Measurements from ENCODE around the gene PTGFRN. TPM values are rescaled to one million over a fixed set of nuclear protein-coding genes. Genes with fewer than 3 reads are reported as not detected.

PTGFRN gene
- total RNA-seq, 1 experiment from 2014 or later, result 60.6 TPM

- intact Hi-C loops (cut with micrococcal nuclease), result no loop called here
- Histone ChIP-seq H3K4me3 (replicated peaks in 1 of 2; ENCODE audit: low read depth in 1 of 2, low read length in 2 of 2) (no peak overlapping the region), H2AFZ (ENCODE audit: low read depth, low read length, poor library complexity, severe bottlenecking) (no peak overlapping the region), H3K4me1 (ENCODE audit: control insufficient read depth in 1 of 2, insufficient read depth in 2 of 2, low read length in 2 of 2) (peaks cover 5 to 22% of the 10 kb centered on the region in 2 experiments; a peak in 3 of 4 replicates), H3K9ac (ENCODE audit: low read length) (no peak overlapping the region), H3K27me3 (ENCODE audit: insufficient read depth, low read length) (no peaks in the 10 kb centered on the region), H3K27ac (ENCODE audit: low read depth, low read length) (no peak overlapping the region), H4K20me1 (ENCODE audit: insufficient read depth) (no peaks in the 10 kb centered on the region), H3K9me2 (ENCODE audit: insufficient read depth) (no peaks in the 10 kb centered on the region), H3K9me3 (ENCODE audit: control insufficient read depth in 1 of 2, insufficient read depth in 1 of 2, low read depth in 1 of 2, low read length in 2 of 2) (no peaks in the 10 kb centered on the region), H3K36me3 (ENCODE audit: control insufficient read depth in 1 of 2, insufficient read depth in 2 of 2, low read length in 2 of 2) (no peaks in the 10 kb centered on the region), H3K4me2 (ENCODE audit: low read length) (no peak overlapping the region), H3K79me2 (ENCODE audit: insufficient read depth, low read length) (peaks cover 79% of the 10 kb centered on the region)
- ATAC-seq (no peak), DNase-seq (ENCODE audit: low read depth, low spot score) (no peak)
- ChIA-PET POLR2A (no interaction called here), CTCF (no interaction called here), RAD21 (ENCODE audit: low non-redundant PET in 1 of 2, low total read pairs in 2 of 2, uncharacterized antibody in 2 of 2, unreplicated experiment in 2 of 2) (no interaction called here)
- no peak for TF ChIP-seq REST (IDR thresholded peaks at IDR 0.05; ENCODE audit: low read depth)
- no peak for TF ChIP-seq RAD21 (IDR thresholded peaks at IDR 0.05; ENCODE audit: low read depth)
- no peak for TF ChIP-seq SIN3A (IDR thresholded peaks at IDR 0.05; ENCODE audit: low read depth)
- TF ChIP-seq YY1 (IDR thresholded peaks at IDR 0.05; ENCODE audit: extremely low read depth, insufficient replicate concordance, low read depth, low read length), result no peak
- no peak for TF ChIP-seq ZNF274 (IDR thresholded peaks at IDR 0.05; ENCODE audit: low read depth, low read length)
- TF ChIP-seq, protein P1, sequence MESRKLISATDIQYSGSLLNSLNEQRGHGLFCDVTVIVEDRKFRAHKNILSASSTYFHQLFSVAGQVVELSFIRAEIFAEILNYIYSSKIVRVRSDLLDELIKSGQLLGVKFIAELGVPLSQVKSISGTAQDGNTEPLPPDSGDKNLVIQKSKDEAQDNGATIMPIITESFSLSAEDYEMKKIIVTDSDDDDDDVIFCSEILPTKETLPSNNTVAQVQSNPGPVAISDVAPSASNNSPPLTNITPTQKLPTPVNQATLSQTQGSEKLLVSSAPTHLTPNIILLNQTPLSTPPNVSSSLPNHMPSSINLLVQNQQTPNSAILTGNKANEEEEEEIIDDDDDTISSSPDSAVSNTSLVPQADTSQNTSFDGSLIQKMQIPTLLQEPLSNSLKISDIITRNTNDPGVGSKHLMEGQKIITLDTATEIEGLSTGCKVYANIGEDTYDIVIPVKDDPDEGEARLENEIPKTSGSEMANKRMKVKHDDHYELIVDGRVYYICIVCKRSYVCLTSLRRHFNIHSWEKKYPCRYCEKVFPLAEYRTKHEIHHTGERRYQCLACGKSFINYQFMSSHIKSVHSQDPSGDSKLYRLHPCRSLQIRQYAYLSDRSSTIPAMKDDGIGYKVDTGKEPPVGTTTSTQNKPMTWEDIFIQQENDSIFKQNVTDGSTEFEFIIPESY (IDR thresholded peaks at IDR 0.05; ENCODE audit: extremely low read depth, insufficient replicate concordance, low read length), result no peak
- TF ChIP-seq ZFX (IDR thresholded peaks at IDR 0.05), result no peak
- no peak for TF ChIP-seq ATF3 (IDR thresholded peaks at IDR 0.05)
- no peak for TF ChIP-seq CBX3 (IDR thresholded peaks at IDR 0.05; ENCODE audit: low read depth)
- no peak for TF ChIP-seq POLR2AphosphoS5 (IDR thresholded peaks at IDR 0.05; ENCODE audit: low read depth, low read length)
- TF ChIP-seq POLR2A (IDR thresholded peaks at IDR 0.05; ENCODE audit: borderline replicate concordance, extremely low read depth, insufficient read depth, insufficient read length), result no peak
- no peak for TF ChIP-seq SP1 (IDR thresholded peaks at IDR 0.05; ENCODE audit: low read depth)
- TF ChIP-seq ELF1 (IDR thresholded peaks at IDR 0.05; ENCODE audit: borderline replicate concordance, low read depth), result no peak
- TF ChIP-seq, protein P2, sequence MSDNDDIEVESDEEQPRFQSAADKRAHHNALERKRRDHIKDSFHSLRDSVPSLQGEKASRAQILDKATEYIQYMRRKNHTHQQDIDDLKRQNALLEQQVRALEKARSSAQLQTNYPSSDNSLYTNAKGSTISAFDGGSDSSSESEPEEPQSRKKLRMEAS (IDR thresholded peaks at IDR 0.05), result no peak
- no peak for TF ChIP-seq JUND (IDR thresholded peaks at IDR 0.05)
- TF ChIP-seq TCF7L2 (IDR thresholded peaks at IDR 0.05; ENCODE audit: borderline replicate concordance, extremely low read depth, insufficient read depth, insufficient read length), result no peak
- TF ChIP-seq, protein P3, sequence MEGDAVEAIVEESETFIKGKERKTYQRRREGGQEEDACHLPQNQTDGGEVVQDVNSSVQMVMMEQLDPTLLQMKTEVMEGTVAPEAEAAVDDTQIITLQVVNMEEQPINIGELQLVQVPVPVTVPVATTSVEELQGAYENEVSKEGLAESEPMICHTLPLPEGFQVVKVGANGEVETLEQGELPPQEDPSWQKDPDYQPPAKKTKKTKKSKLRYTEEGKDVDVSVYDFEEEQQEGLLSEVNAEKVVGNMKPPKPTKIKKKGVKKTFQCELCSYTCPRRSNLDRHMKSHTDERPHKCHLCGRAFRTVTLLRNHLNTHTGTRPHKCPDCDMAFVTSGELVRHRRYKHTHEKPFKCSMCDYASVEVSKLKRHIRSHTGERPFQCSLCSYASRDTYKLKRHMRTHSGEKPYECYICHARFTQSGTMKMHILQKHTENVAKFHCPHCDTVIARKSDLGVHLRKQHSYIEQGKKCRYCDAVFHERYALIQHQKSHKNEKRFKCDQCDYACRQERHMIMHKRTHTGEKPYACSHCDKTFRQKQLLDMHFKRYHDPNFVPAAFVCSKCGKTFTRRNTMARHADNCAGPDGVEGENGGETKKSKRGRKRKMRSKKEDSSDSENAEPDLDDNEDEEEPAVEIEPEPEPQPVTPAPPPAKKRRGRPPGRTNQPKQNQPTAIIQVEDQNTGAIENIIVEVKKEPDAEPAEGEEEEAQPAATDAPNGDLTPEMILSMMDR (IDR thresholded peaks at IDR 0.05 in 2 of 3, conservative IDR thresholded peaks at IDR 0.05 in 1 of 3; ENCODE audit: borderline replicate concordance in 1 of 3, insufficient read depth in 1 of 3, low read depth in 2 of 3, low read length in 2 of 3), result no peak
- TF ChIP-seq EZH2phosphoT487 (IDR thresholded peaks at IDR 0.05; ENCODE audit: borderline replicate concordance), result no peak
- TF ChIP-seq CEBPB (IDR thresholded peaks at IDR 0.05; ENCODE audit: low read depth), result no peak
- TF ChIP-seq EGR1 (IDR thresholded peaks at IDR 0.05; ENCODE audit: low read depth), result no peak
- BruUV-seq (replicated peaks), result TSS peak; percentile 4
Observed at GRCh38 chr1:116913941-116914340, 4.2 kb downstream of the PTGFRN start.

All from HCT116 (cell line).